Thyroid gland (tissue), 4 donors: ENCODE data around the gene CDC42BPA. TPM values are rescaled to one million over a fixed set of nuclear protein-coding genes. Genes with fewer than 3 reads are reported as not detected.

ENCODE experiments used
- DNase-seq, 2 donors: peaks; one replicate each; pipeline ENCODE4 v3.0.0-alpha.2; 2019
- H3K27ac ChIP-seq, 3 donors: fragments of 200-600 bp; sonication (generic); 1 replicate in 2 of 3; 2 replicates in 1 of 3; pipeline ENCODE4 v1.5.1; 2016 to 2019; ENCODE audit warnings: mild to moderate bottlenecking in 1 of 3, moderate library complexity in 1 of 3
- H3K27me3 ChIP-seq: fragments of 200-600 bp; sonication (generic); one replicate; pipeline ENCODE4 v1.5.1; 2019
- H3K36me3 ChIP-seq, 2 donors: fragments of 200-600 bp; sonication (generic); one replicate each; pipeline ENCODE4 v1.5.1; 2016 to 2019
- H3K4me1 ChIP-seq, 2 donors: fragments of 200-600 bp; sonication (generic); one replicate each; pipeline ENCODE4 v1.5.1; 2017 to 2019
- H3K4me3 ChIP-seq, 3 donors: fragments of 200-600 bp; sonication (generic); replicated peaks in 1 of 3; 1 replicate in 2 of 3; 2 replicates in 1 of 3; pipeline ENCODE4 v1.5.1; 2016; ENCODE audit warnings: mild to moderate bottlenecking in 1 of 3
- H3K9me3 ChIP-seq: fragments of 200-600 bp; sonication (generic); one replicate; pipeline ENCODE4 v1.5.1; 2017
- POLR2A ChIP-seq, 2 donors: fragments of 450-650 bp; IDR thresholded peaks; one replicate each; pipeline ENCODE4 v1.6.1; 2017; ENCODE audit warnings: antibody characterized with exemption in 2 of 2, mild to moderate bottlenecking in 2 of 2, moderate library complexity in 1 of 2
- WGBS, 2 donors: methylation state at CpG; one replicate each; pipeline ENCODE4 v1.1.5; 2017; 5-methylcytosine and 5-hydroxymethylcytosine counted together
- intact Hi-C: fragments of 100-400 bp; cut with DNase I; formaldehyde crosslinking; loops from one replicate; pipeline ENCODE4 v1.15.1; 2023
- total RNA-seq, 4 donors: library from RNA; depleted of rRNA; stranded (reverse); fragments of >200 nt; gene quantifications; one replicate each; pipeline ENCODE4 v1.2.3, GENCODE V29; 2016
- TF ChIP-seq, protein P1 (sequence below), 6 experiments: fragments of 200-600 bp in 3 of 6; fragments of 450-650 bp in 3 of 6; sonication (generic) in 3 of 6; IDR thresholded peaks; one replicate each; pipeline ENCODE4 v1.5.1; 2016 to 2019; ENCODE audit warnings: antibody characterized with exemption in 6 of 6, mild to moderate bottlenecking in 2 of 6, inconsistent platforms in 1 of 6, moderate library complexity in 1 of 6

CDC42BPA gene
- total RNA-seq, 4 donors from 2014 or later: 25.0 to 50.0 (median 30.5) TPM

DNA sequence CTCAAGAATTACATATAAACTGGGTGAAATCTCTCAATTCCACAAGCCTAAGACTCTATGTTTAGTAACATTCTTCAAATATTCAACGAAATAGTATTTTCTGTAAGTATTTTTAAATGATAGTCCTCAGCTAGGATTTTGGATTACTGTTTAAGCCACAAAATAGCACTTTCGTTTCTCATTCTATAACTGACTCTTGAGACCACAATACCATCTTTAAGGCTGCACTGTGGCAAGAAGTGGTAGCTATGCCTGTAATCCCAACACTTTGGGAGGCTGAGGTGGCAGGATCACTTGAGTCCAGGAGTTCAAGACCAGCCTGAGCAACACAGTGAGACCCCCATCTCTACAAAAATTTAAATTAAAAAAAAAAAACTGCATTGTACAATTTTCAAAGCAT is 126.7 kb downstream of the CDC42BPA start:
- Histone ChIP-seq H3K27ac (no peak overlapping the region), H3K9me3 (no peaks in the 10 kb centered on the region), H3K36me3 (no peaks in the 10 kb centered on the region), H3K4me3 (no peak overlapping the region), H3K27me3 (no peaks in the 10 kb centered on the region), H3K4me1 (no peaks in the 10 kb centered on the region)
- 49 to 56% methylated on average over 2 of the region's 2 CpGs for WGBS, 2 donors
- intact Hi-C loops: no loop called here
- TF ChIP-seq, protein P1, sequence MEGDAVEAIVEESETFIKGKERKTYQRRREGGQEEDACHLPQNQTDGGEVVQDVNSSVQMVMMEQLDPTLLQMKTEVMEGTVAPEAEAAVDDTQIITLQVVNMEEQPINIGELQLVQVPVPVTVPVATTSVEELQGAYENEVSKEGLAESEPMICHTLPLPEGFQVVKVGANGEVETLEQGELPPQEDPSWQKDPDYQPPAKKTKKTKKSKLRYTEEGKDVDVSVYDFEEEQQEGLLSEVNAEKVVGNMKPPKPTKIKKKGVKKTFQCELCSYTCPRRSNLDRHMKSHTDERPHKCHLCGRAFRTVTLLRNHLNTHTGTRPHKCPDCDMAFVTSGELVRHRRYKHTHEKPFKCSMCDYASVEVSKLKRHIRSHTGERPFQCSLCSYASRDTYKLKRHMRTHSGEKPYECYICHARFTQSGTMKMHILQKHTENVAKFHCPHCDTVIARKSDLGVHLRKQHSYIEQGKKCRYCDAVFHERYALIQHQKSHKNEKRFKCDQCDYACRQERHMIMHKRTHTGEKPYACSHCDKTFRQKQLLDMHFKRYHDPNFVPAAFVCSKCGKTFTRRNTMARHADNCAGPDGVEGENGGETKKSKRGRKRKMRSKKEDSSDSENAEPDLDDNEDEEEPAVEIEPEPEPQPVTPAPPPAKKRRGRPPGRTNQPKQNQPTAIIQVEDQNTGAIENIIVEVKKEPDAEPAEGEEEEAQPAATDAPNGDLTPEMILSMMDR (IDR thresholded peaks at IDR 0.05): no peak
- no peak for DNase-seq

DNA sequence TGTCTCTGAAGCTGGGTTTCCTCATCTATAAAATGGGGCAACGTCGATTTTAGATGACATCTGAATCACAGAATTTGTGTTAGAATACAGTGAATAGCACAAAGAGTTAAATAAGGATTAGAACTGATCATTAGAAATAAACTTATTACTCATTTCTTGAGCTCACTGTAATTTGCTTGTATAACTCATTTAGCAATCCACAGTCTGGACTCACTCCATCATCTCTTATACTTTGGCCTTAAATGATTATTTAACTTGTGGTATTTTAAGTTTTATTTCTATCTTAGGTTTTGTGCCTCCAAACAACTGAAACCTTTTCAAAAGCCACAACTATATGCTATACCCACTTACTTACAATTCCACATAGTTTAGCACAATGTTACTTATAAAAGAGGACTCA is 128.0 kb downstream of the CDC42BPA start:
- H3K4me3 ChIP-seq: no peak overlapping the region
- no peaks in the 10 kb centered on the region for H3K9me3 ChIP-seq
- WGBS, 2 donors: 97 to 99% methylated on average over 2 of the region's 2 CpGs

GRCh38 chr1:227185291-227185690 is 133.0 kb downstream of the CDC42BPA start:
- no peak overlapping the region for H3K4me3 ChIP-seq
- intact Hi-C loops: no loop called here
- H3K36me3 ChIP-seq: no peaks in the 10 kb centered on the region
- no peaks in the 10 kb centered on the region for H3K9me3 ChIP-seq
- no peaks in the 10 kb centered on the region for H3K4me1 ChIP-seq
- H3K27ac ChIP-seq: no peak overlapping the region
- WGBS, 2 donors: 76 to 79% methylated on average over 9 of the region's 9 CpGs
- no peaks in the 10 kb centered on the region for H3K27me3 ChIP-seq
- DNase-seq: no peak
- TF ChIP-seq, protein P1 (IDR thresholded peaks at IDR 0.05): no peak
- TF ChIP-seq POLR2A (IDR thresholded peaks at IDR 0.05): no peak

More for the DNA sequence above, 128.0 kb downstream of the CDC42BPA start:
- no peak for DNase-seq
- intact Hi-C loops: no loop called here
- TF ChIP-seq POLR2A (IDR thresholded peaks at IDR 0.05): no peak
- TF ChIP-seq, protein P1 (IDR thresholded peaks at IDR 0.05): no peak
- no peak overlapping the region for H3K27ac ChIP-seq
- H3K27me3 ChIP-seq: no peaks in the 10 kb centered on the region
- no peaks in the 10 kb centered on the region for H3K4me1 ChIP-seq
- H3K36me3 ChIP-seq: no peaks in the 10 kb centered on the region

DNA sequence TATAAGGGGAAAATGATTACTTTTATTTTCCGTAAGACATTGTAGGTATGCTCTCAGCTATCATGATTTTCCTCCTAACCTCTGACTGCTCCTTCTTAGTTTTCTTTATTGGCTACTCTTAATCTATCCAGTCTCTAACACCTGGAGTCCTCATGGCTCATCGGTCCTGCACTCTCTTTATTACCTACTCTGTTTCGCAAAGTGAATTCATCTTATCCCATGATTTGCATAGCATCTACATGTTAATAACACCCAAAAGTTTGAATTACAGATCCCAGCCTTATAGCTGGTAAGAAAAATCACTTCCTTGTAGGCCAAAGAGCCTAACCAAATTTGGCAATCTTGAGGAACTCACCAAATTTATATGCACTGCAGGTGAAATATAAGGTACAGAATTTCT is 136.3 kb downstream of the CDC42BPA start:
- H3K4me1 ChIP-seq: no peaks in the 10 kb centered on the region
- no peaks in the 10 kb centered on the region for H3K9me3 ChIP-seq
- DNase-seq: no peak
- 97 to 98% methylated on average over 3 of the region's 3 CpGs for WGBS, 2 donors
- H3K36me3 ChIP-seq: no peaks in the 10 kb centered on the region
- H3K27me3 ChIP-seq: no peaks in the 10 kb centered on the region
- intact Hi-C loops: no loop called here
- TF ChIP-seq, protein P1 (IDR thresholded peaks at IDR 0.05): no peak
- no peak for TF ChIP-seq POLR2A (IDR thresholded peaks at IDR 0.05)
- H3K4me3 ChIP-seq: no peak overlapping the region
- no peak overlapping the region for H3K27ac ChIP-seq

GRCh38 chr1:227175611-227176010 is 142.7 kb downstream of the CDC42BPA start:
- no peak for TF ChIP-seq POLR2A (IDR thresholded peaks at IDR 0.05)
- TF ChIP-seq, protein P1 (IDR thresholded peaks at IDR 0.05): no peak
- no peak overlapping the region for H3K4me3 ChIP-seq
- DNase-seq: no peak
- no peaks in the 10 kb centered on the region for H3K36me3 ChIP-seq
- WGBS, 2 donors: 92 to 96% methylated on average over 4 of the region's 4 CpGs
- intact Hi-C loops: no loop called here
- no peaks in the 10 kb centered on the region for H3K9me3 ChIP-seq
- no peak overlapping the region for H3K27ac ChIP-seq
- no peaks in the 10 kb centered on the region for H3K4me1 ChIP-seq
- no peaks in the 10 kb centered on the region for H3K27me3 ChIP-seq
